Neural cell (in vitro differentiated cells): ENCODE results near the gene GGT5. TPM values are rescaled to one million over a fixed set of nuclear protein-coding genes. Genes with fewer than 3 reads are reported as not detected.

ENCODE experiments used
- H2AFZ ChIP-seq: fragments of 200-600, 300-800 bp; sonication (generic), shearing (Covaris generic); 2 replicates; pipeline ENCODE4 v1.6.0; 2014; ENCODE audit warnings: low read depth, mild to moderate bottlenecking, antibody characterized with exemption, low read length, moderate library complexity
- H3F3A ChIP-seq: fragments of 200-600 bp; shearing (Covaris generic); 2 replicates; pipeline ENCODE4 v1.6.1; 2016; ENCODE audit warnings: mild to moderate bottlenecking, moderate library complexity, mixed read lengths, antibody characterized with exemption, low read length; ENCODE audit not compliant: insufficient read depth, poor library complexity, severe bottlenecking
- H3K27ac ChIP-seq: fragments of 200-600, 300-800 bp; sonication (generic), shearing (Covaris generic); 2 replicates; pipeline ENCODE4 v1.5.1; 2014; ENCODE audit warnings: mild to moderate bottlenecking, low read length, moderate library complexity
- H3K27me3 ChIP-seq: fragments of 300-800, 200-600 bp; sonication (generic), shearing (Covaris generic); 2 replicates; pipeline ENCODE4 v1.6.0; 2014; ENCODE audit warnings: mild to moderate bottlenecking, low read depth, low read length, moderate library complexity; ENCODE audit not compliant: insufficient read depth
- H3K36me3 ChIP-seq: fragments of 300-800, 200-600 bp; sonication (generic), shearing (Covaris generic); 2 replicates; pipeline ENCODE4 v1.5.1; 2014; ENCODE audit warnings: mild to moderate bottlenecking, antibody characterized with exemption, low read length, moderate library complexity; ENCODE audit not compliant: insufficient read depth
- H3K4me2 ChIP-seq: fragments of 300-800, 200-600 bp; sonication (generic), shearing (Covaris generic); 2 replicates; pipeline ENCODE4 v1.6.0; 2014; ENCODE audit warnings: mild to moderate bottlenecking, low read length
- H3K4me3 ChIP-seq: fragments of 300-800, 200-600 bp; sonication (generic), shearing (Covaris generic); 2 replicates; pipeline ENCODE4 v1.5.1; 2014; ENCODE audit warnings: mild to moderate bottlenecking, low read length, moderate library complexity
- H3K79me2 ChIP-seq: fragments of 200-600 bp; shearing (Covaris generic); replicated peaks from 2 replicates; pipeline ENCODE4 v1.6.0; 2014; ENCODE audit warnings: mild to moderate bottlenecking, low read length, moderate library complexity; ENCODE audit not compliant: insufficient read depth
- H3K9ac ChIP-seq: fragments of 300-800, 200-600 bp; sonication (generic), shearing (Covaris generic); 2 replicates; pipeline ENCODE4 v1.6.1; 2016; ENCODE audit warnings: mild to moderate bottlenecking, low read length, mixed read lengths
- H3K9me2 ChIP-seq: fragments of 200-600 bp; shearing (Covaris generic); 2 replicates; pipeline ENCODE4 v1.6.1; 2016; ENCODE audit warnings: mild to moderate bottlenecking, low read length, mixed read lengths; ENCODE audit not compliant: insufficient read depth
- H3K9me3 ChIP-seq: fragments of 200-600, 300-800 bp; sonication (generic), shearing (Covaris generic); 2 replicates; pipeline ENCODE4 v1.6.1; 2016; ENCODE audit warnings: mild to moderate bottlenecking, mixed run types, low read length, moderate library complexity, mixed read lengths
- H4K20me1 ChIP-seq: fragments of 200-600 bp; shearing (Covaris generic); 2 replicates; pipeline ENCODE4 v1.6.1; 2016; ENCODE audit warnings: mild to moderate bottlenecking, mixed run types; ENCODE audit not compliant: insufficient read depth
- EP300 ChIP-seq: fragments of 450-650 bp; conservative IDR thresholded peaks from 2 replicates; pipeline ENCODE4 v1.6.1; 2014; ENCODE audit warnings: antibody characterized with exemption, mild to moderate bottlenecking, moderate library complexity; ENCODE audit not compliant: poor library complexity, severe bottlenecking
- EZH2 ChIP-seq: fragments of 200-600, 300-800 bp; shearing (Covaris generic), sonication (generic); IDR thresholded peaks from 2 replicates; pipeline ENCODE4 v1.6.1; 2014; ENCODE audit warnings: antibody characterized with exemption, low read length, borderline replicate concordance, mild to moderate bottlenecking; ENCODE audit not compliant: insufficient read depth, poor library complexity, severe bottlenecking
- MXI1 ChIP-seq: fragments of 450-650 bp; conservative IDR thresholded peaks from 2 replicates; pipeline ENCODE4 v1.6.1; 2014; ENCODE audit warnings: antibody characterized with exemption, mild to moderate bottlenecking; ENCODE audit not compliant: poor library complexity, severe bottlenecking
- POLR2AphosphoS5 ChIP-seq: IDR thresholded peaks from 2 replicates; pipeline ENCODE4 v1.6.1; 2012
- RAD21 ChIP-seq: fragments of 450-650 bp; conservative IDR thresholded peaks from 2 replicates; pipeline ENCODE4 v1.6.1; 2014; ENCODE audit warnings: antibody characterized with exemption, mild to moderate bottlenecking, moderate library complexity
- SMC3 ChIP-seq: fragments of 450-650 bp; conservative IDR thresholded peaks from 2 replicates; pipeline ENCODE4 v1.6.1; 2014; ENCODE audit warnings: antibody characterized with exemption, mild to moderate bottlenecking, moderate library complexity; ENCODE audit not compliant: poor library complexity
- TAF1 ChIP-seq: IDR thresholded peaks from 2 replicates; pipeline ENCODE4 v1.6.1; 2012; ENCODE audit warnings: low read depth
- polyA plus RNA-seq: library from polyadenylated mRNA; depleted of rRNA; stranded (reverse); fragments of >200 nt; gene quantifications from 2 replicates; pipeline ENCODE4 v1.2.3, GENCODE V29; 2014
- TF ChIP-seq, protein P1 (sequence below): IDR thresholded peaks from 2 replicates; pipeline ENCODE4 v1.6.1; 2012; ENCODE audit warnings: borderline replicate concordance
- TF ChIP-seq, protein P2 (sequence below): fragments of 450-650 bp; IDR thresholded peaks from 2 replicates; pipeline ENCODE4 v1.5.1; 2014; ENCODE audit warnings: antibody characterized with exemption, mild to moderate bottlenecking, moderate library complexity; ENCODE audit not compliant: poor library complexity, severe bottlenecking

The GGT5 gene
- polyA plus RNA-seq, 1 donor from 2014 or later, result 0.12 TPM

DNA sequence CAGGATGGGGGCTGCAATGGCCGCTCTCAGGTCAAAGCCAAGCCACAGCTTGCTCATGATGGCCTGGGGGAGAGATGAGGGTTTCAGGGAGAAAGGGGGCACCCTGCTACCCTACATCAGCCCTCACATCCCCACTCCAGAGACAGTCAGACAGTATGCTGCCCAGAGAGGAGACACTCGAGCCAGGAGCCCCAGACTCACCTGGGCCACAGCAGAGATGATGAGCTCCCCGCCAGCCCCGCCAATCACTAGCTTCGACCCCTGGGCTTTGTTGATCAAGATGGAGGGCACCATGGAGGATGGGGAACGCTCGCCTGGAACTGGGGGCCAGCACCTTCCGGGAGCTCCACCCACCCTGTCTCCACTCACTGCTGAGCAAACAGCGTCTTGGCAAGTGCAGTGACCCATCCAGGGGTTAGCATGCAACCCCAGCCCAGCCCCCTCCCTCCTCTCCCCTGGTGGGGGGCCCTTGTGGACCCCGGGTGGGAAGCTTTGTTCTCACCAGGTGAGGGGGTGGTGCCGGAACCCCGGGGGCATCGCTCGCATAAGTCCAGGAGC, 19.8 kb downstream of the GGT5 start:
- Histone ChIP-seq H3K4me2 (no peak overlapping the region), H2AFZ (no peak overlapping the region), H3K4me3 (no peak overlapping the region), H3K9me3 (no peaks in the 10 kb centered on the region), H3K27me3 (no peaks in the 10 kb centered on the region), H3K9ac (no peak overlapping the region), H4K20me1 (no peaks in the 10 kb centered on the region), H3K36me3 (no peaks in the 10 kb centered on the region), H3F3A (no peaks in the 10 kb centered on the region), H3K79me2 (no peaks in the 10 kb centered on the region), H3K27ac (no peak overlapping the region), H3K9me2 (no peaks in the 10 kb centered on the region)
- no peak for TF ChIP-seq EZH2
- TF ChIP-seq EP300, result no peak
- TF ChIP-seq TAF1, result no peak
- TF ChIP-seq MXI1, result no peak
- TF ChIP-seq, protein P1, sequence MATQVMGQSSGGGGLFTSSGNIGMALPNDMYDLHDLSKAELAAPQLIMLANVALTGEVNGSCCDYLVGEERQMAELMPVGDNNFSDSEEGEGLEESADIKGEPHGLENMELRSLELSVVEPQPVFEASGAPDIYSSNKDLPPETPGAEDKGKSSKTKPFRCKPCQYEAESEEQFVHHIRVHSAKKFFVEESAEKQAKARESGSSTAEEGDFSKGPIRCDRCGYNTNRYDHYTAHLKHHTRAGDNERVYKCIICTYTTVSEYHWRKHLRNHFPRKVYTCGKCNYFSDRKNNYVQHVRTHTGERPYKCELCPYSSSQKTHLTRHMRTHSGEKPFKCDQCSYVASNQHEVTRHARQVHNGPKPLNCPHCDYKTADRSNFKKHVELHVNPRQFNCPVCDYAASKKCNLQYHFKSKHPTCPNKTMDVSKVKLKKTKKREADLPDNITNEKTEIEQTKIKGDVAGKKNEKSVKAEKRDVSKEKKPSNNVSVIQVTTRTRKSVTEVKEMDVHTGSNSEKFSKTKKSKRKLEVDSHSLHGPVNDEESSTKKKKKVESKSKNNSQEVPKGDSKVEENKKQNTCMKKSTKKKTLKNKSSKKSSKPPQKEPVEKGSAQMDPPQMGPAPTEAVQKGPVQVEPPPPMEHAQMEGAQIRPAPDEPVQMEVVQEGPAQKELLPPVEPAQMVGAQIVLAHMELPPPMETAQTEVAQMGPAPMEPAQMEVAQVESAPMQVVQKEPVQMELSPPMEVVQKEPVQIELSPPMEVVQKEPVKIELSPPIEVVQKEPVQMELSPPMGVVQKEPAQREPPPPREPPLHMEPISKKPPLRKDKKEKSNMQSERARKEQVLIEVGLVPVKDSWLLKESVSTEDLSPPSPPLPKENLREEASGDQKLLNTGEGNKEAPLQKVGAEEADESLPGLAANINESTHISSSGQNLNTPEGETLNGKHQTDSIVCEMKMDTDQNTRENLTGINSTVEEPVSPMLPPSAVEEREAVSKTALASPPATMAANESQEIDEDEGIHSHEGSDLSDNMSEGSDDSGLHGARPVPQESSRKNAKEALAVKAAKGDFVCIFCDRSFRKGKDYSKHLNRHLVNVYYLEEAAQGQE, result no peak
- TF ChIP-seq POLR2AphosphoS5, result no peak
- TF ChIP-seq, protein P2, sequence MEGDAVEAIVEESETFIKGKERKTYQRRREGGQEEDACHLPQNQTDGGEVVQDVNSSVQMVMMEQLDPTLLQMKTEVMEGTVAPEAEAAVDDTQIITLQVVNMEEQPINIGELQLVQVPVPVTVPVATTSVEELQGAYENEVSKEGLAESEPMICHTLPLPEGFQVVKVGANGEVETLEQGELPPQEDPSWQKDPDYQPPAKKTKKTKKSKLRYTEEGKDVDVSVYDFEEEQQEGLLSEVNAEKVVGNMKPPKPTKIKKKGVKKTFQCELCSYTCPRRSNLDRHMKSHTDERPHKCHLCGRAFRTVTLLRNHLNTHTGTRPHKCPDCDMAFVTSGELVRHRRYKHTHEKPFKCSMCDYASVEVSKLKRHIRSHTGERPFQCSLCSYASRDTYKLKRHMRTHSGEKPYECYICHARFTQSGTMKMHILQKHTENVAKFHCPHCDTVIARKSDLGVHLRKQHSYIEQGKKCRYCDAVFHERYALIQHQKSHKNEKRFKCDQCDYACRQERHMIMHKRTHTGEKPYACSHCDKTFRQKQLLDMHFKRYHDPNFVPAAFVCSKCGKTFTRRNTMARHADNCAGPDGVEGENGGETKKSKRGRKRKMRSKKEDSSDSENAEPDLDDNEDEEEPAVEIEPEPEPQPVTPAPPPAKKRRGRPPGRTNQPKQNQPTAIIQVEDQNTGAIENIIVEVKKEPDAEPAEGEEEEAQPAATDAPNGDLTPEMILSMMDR, result no peak
- no peak for TF ChIP-seq SMC3
- TF ChIP-seq RAD21, result no peak

DNA sequence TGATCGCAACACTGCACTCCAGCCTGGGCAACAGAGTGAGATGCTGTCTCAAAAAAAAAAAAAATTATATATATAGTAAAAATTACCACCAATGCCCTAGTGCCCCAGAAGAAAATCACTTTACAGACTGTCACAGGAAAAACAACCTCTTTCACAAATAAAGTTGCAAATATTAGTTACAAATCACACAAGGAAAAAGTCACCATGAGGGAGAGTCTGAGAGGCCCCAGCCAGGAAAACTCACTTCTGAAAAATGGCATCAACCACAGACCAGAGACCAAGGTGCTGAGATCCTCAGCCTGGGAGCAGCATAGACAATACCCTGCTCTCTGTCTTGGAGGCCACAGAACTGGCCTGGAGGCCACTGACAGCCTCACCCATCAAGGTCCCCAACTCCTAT, 20.4 kb downstream of the GGT5 start:
- H3K4me3 ChIP-seq, result no peak overlapping the region

More for the DNA sequence above, 20.4 kb downstream of the GGT5 start:
- Histone ChIP-seq H3K79me2 (no peaks in the 10 kb centered on the region), H3K9me2 (no peaks in the 10 kb centered on the region), H3K9ac (no peak overlapping the region), H4K20me1 (no peaks in the 10 kb centered on the region), H3K27ac (no peak overlapping the region), H3K36me3 (no peaks in the 10 kb centered on the region), H3F3A (no peaks in the 10 kb centered on the region), H2AFZ (no peak overlapping the region), H3K4me2 (no peak overlapping the region), H3K9me3 (no peaks in the 10 kb centered on the region), H3K27me3 (no peaks in the 10 kb centered on the region)
- TF ChIP-seq, protein P1, result no peak
- no peak for TF ChIP-seq SMC3
